DMS 273 (cell line): ENCODE measurements around the gene ZDHHC18.
"Not testable (repeated sequence)": the region's sequence is repeated elsewhere in the genome, so short reads cannot be mapped to it uniquely, and the experiment has no call there.

Source experiments
- DNase-seq: peaks from one replicate; lab custom pipeline; 2025; ENCODE audit not compliant: unreplicated experiment; lab: John Stamatoyannopoulos, UW

The ZDHHC18 gene

GRCh38 chr1:26790551-26790953 is 35.9 kb upstream of the ZDHHC18 start:
- no peak for DNase-seq

DNA sequence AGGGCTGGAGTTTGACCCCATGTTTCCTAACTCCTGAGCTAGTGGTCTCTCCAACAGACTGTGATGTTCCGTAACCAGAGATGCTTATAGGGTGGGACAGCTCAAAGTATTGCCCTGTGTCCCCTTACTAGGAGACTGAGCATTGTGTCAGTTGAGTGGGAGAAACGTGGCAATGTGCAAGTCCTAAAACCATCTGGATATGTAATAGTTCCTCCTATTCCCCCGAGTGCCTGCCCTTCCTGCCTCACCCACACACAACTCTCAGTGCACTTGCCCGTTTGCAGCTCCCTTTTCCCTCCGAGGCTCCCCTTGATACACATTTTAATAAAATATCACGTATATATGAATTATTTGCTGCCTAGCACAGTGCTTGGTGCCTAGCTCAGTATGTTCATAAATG is 35.3 kb upstream of the ZDHHC18 start:
- no peak for DNase-seq

DNA sequence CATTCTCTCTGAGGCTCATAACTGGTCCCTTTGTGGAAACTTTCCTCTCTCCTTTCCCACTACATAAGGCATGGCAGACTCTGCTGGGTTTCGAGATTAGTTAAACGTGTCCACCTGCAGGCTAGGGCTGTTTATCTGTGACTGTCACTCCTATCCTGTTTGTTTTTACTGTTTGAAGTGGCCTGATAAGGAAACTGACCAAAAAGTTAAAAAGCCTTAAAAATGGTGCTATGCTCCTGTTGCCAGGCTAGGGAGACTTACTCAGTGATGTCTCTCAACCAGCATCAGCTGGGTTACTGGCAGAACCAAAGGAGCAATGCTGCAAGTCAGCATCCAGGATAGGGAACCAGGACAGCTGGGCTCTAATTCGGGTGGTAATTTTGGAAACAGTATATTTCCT is 34.9 kb upstream of the ZDHHC18 start:
- no peak for DNase-seq

GRCh38 chr1:26792924-26793323 is 33.6 kb upstream of the ZDHHC18 start:
- DNase-seq = no peak

DNA sequence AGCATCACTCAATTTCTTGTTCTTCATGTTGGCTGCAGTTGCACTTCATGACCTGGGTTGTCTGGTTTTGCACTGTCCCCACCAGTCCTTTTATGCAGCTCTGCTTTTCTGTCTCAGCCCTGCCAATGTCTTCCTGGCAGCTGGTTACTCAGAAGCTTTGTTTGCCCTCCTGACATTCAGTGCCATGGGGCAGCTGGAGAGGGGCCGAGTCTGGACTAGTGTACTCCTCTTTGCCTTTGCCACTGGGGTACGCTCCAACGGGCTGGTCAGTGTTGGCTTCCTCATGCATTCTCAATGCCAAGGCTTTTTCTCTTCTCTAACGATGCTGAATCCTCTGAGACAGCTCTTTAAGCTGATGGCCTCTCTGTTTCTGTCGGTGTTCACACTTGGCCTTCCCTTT is 32.1 kb upstream of the ZDHHC18 start:
- no peak for DNase-seq

GRCh38 chr1:26797627-26798026 is 28.9 kb upstream of the ZDHHC18 start:
- no peak for DNase-seq

DNA sequence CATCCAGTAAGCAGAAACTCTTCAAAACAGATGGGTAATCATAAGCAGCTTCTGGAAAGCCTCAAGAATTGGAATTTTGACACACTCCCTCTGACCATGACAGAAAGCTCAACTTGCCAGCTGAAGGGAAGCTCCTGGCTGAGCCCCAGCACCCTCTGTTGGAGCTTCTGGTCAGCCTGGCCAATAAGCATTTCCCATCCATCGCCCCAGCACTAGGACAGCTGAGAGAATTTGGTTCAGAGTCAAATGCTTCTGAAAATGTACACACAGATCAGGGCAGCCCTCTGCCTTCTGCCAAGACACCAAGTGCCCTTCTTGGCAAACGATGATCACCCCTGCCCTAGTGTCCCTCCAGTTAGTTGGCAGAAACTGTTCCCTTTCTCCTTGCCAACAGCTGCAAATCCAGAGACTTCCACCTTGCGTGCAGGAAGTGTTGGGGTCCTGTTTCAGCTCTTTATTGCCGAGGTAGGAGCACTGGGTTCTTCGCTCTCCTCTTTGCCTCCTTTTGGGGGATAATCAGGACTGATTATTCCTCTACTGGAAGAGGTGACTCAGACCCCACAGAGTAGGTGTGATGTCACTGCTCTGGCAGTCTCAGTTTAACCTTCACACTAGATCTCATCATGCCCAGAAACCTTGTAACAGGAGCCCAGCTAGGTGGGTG is 26.9 kb upstream of the ZDHHC18 start:
- peak; percentile 70 for DNase-seq

DNA sequence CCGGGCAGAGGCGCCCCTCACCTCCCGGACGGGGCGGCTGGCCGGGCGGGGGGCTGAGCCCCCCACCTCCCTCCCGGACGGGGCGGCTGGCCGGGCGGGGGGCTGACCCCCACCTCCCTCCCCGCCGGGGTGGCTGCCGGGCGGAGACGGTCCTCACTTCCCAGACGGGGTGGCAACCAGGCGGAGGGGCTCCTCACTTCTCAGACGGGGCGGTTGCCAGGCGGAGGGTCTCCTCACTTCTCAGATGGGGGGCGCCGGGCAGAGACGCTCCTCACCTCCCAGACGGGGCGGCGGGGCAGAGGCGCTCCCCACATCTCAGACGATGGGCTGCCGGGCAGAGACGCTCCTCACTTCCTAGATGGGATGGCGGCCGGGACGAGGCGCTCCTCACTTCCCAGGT is 22.6 kb upstream of the ZDHHC18 start:
- DNase-seq = not testable (repeated sequence)

- DNase-seq = peak; percentile 86
Observed at GRCh38 chr1:26810105-26810504, 16.4 kb upstream of the ZDHHC18 start.

DNA sequence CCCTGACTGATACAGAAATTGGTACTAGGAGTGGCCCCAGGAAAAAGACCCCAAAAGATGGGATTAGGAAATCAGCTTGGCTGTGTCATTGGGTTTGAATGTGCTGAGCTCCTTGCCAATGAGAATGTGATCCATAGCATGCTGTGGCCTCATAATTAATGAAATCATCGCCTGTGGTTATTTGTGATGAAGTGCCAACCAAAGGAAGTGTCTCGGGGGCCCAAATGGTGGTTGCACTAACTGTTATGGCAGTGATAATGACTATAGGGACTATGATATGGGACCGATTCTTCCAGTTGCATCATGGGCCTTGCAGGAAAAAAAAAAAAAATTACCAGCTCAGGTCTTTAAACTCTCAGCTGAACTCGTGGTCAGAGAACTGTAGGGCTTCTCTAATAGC is 15.4 kb upstream of the ZDHHC18 start:
- DNase-seq = no peak

DNA sequence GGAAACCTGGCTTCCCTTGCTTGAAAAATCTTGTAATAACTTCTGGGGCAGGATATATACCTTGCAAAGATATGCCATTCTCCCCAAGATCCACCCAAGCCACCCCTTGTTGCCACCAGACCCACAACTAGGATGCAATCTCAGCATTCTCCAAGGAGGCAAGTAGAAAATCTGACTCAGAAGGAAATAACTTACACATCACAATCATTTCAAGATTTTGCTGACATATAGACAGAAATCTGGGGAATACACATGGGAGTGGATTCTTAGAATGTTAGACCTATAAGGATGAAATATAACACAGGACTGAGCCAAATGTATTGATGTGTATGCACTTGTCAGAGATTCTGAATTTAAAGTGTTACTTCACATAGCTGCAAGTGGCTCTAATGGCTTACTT is 14.8 kb upstream of the ZDHHC18 start:
- DNase-seq = no peak

DNA sequence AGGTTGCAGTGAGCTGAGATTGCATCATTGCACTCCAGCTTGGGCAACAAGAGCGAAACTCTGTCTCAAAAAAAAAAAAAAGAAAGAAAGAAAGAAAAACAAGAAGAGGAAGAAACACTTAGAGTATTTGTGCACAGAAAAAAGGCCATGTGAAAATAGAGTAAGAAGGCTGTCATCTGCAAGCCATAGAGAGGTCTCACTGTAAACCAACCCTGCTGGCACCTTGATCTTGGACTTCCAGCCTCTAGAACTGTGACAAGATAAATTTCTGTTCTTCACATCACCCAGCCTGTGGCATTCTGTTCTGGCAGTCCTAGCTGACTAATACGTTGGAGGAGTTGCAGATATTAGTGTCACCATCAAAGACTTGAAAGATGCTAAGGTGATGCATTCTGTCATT is 12.1 kb upstream of the ZDHHC18 start:
- no peak for DNase-seq

GRCh38 chr1:26814893-26815292 is 11.6 kb upstream of the ZDHHC18 start:
- DNase-seq = no peak

- DNase-seq = no peak
Observed at GRCh38 chr1:26820784-26821269, 5.7 kb upstream of the ZDHHC18 start.

GRCh38 chr1:26822737-26823395 is 3.6 kb upstream of the ZDHHC18 start:
- DNase-seq = peak; percentile 23

GRCh38 chr1:26824731-26825130 is 1.8 kb upstream of the ZDHHC18 start:
- no peak for DNase-seq

GRCh38 chr1:26827106-26827604 is 667 bp downstream of the ZDHHC18 start:
- no peak for DNase-seq

GRCh38 chr1:26827663-26828062 is 1.2 kb downstream of the ZDHHC18 start:
- no peak for DNase-seq

DNA sequence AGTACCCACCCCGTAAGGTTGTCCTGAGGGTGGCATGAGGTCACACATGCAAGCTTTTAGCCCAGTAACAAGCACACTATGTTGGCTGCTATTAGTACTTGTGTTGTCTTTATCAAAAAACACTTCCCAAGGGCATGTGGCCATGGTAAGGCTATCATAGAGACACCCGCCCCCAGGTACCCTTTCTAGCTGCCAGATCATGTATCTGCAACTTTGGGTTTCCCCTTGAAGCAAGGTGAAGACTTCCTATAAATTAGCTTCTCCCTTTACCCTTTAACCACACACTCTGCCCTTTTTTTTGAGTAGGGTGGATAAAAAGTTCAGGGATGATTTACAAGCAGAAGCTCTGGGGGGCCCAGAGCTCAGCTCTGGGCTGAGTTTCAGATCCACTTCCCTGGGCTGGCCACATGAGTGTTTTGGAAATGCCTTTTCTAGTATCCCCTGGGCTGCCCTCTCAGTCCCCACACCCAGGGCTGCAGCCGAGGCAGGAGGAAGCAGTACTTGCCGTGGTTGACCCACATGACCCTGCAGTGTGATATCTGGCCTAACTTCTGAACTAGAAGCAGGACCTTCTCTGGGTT is 2.0 kb downstream of the ZDHHC18 start:
- DNase-seq = no peak

DNA sequence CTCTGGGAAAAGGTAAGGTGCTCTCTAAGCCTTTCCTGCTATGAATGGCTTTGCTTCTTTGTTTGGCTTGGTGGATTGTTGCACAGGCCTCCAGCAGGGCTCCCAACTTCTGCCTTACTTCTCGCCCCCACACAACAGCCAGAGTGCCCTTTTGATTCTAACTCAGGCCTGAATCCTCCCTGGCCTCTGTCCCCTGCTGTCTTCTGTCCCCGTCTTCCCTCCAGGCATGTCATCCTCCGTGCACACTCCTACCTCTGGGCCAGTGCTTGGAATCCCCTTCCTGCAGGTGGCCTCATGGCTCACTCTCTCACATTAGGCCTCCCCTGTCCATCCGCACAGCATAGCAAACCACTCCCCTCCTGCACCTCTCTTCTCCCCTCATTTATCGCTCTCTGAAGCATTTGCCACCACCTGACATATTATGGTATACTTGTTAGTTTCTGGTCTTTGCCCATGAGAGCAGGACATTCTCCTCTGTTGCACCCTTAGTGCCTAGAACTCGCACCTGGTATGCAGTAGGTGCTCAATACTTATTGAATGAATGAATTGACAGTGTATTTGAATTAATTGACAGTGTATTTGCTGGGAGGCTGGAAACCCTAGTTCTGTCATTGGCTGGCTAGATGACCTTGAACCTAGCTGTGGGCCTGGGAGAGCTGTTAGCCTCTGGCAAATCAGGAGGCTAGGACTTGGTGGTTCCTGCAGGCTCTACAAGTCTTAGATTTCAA is 2.9 kb downstream of the ZDHHC18 start:
- no peak for DNase-seq

DNA sequence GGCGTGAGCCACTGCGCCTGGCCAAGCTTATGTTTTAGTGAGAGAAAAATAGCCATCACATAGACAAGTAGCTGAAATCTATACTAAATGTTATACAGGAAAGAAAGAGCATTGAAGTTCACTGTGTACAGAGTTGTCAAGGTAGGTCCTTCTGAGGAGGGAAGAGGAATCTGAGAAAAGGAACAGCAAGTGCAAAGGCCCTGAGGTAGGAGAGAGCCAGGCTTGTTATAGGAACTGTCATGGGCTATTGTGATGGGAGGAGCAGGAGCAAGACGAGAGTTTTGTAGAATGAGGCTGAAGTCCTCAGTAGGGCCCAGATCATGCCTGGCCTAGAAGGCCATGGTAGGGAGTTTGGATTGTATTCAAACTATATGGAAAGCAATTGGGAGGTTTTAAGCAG is 4.6 kb downstream of the ZDHHC18 start:
- no peak for DNase-seq
